Colonic mucosa (tissue), 2 donors: ENCODE results near the gene DYNLT3. TPM values are rescaled to one million over a fixed set of nuclear protein-coding genes. Genes with fewer than 3 reads are reported as not detected.

Experiments
- total RNA-seq, 2 donors: library from RNA; stranded (reverse); fragmentation: NEBNext Ultra II Directional in 1 of 2; extraction: Animal tissue kit (Norgen Biotek cat#: 25700) in 1 of 2; gene quantifications; one replicate each; pipeline ENCODE4 v1.2.1, GENCODE V29; 2021
- donor health status: DM: no; HTN: no; CAD: no.
- donor health status: DM: no; HTN: no; CAD: no.

The DYNLT3 gene
- total RNA-seq, 2 donors from 2014 or later: 17.2 to 22.2 TPM

Other genes starting within 250 kb of the DYNLT3 start
- 10 to 100 TPM; 25.2 to 27.8 TPM for gene XK, start 161.8 kb downstream of the DYNLT3 start, total RNA-seq
- gene CYBB, start 67.5 kb downstream of the DYNLT3 start, total RNA-seq: 10 to 100 TPM in 1 of 2 donors, 1 to 10 TPM in 1; 7.7 to 18.6 TPM
- gene SYTL5, start 159.0 kb upstream of the DYNLT3 start, total RNA-seq: 1 to 10 TPM; 5.4 to 7.1 TPM